GM12891 (cell line): ENCODE data around the gene ADK.
"Not testable (repeated sequence)": the region's sequence is repeated elsewhere in the genome, so short reads cannot be mapped to it uniquely, and the experiment has no call there.

Experiments
- DNase-seq: peaks from one replicate; pipeline ENCODE4 v3.0.0; 2011; ENCODE audit warnings: low spot score; ENCODE audit not compliant: insufficient read length
- FAIRE-seq: peaks from 2 replicates; lab custom pipeline; 2011; peaks lifted over from hg19 to GRCh38; lab: Jason Lieb, UNC
- PAX5 ChIP-seq: IDR thresholded peaks from 2 replicates; pipeline ENCODE4 v1.6.1; 2011; ENCODE audit warnings: low read length, moderate library complexity, mild to moderate bottlenecking; ENCODE audit not compliant: insufficient read depth, severe bottlenecking
- POLR2A ChIP-seq: IDR thresholded peaks from 2 replicates; pipeline ENCODE4 v1.6.1; 2011; ENCODE audit warnings: low read depth, low read length, control low read depth
- POLR2AphosphoS5 ChIP-seq: IDR thresholded peaks from 2 replicates; pipeline ENCODE4 v1.6.1; 2011; ENCODE audit warnings: low read depth, low read length, control low read depth
- POU2F2 ChIP-seq: IDR thresholded peaks from 2 replicates; pipeline ENCODE4 v1.6.1; 2011; ENCODE audit warnings: low read depth, mild to moderate bottlenecking, control low read depth, low read length, moderate library complexity
- SPI1 ChIP-seq: IDR thresholded peaks from 2 replicates; pipeline ENCODE4 v1.6.1; 2011; ENCODE audit warnings: low read depth, low read length, control low read depth
- TAF1 ChIP-seq: IDR thresholded peaks from 2 replicates; pipeline ENCODE4 v1.6.1; 2011; ENCODE audit warnings: low read depth, low read length, control low read depth

Gene ADK

DNA sequence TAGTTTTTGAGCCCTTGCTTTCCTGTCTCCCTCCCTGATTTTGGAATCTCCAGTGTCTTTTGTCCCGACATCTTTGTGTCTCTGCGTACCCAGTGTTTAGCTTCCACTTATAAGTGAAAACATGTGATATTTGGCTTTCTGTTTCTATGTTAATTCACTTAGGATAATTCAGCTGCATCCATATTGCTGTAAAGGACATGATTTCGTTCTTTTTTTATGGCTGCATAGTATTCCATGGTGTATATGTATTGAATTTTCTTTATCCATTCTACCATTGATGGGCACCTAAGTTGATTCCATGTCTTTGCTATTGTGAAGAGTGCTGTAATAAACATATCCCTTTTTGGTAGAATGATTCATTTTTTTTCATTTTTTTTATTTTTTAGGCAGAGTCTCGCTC is 48.3 kb downstream of the ADK start:
- no peak for TF ChIP-seq POLR2A
- no peak for TF ChIP-seq SPI1
- TF ChIP-seq POU2F2, result no peak
- no peak for TF ChIP-seq TAF1
- TF ChIP-seq POLR2AphosphoS5, result no peak
- TF ChIP-seq PAX5, result no peak
- FAIRE-seq, result no peak

DNA sequence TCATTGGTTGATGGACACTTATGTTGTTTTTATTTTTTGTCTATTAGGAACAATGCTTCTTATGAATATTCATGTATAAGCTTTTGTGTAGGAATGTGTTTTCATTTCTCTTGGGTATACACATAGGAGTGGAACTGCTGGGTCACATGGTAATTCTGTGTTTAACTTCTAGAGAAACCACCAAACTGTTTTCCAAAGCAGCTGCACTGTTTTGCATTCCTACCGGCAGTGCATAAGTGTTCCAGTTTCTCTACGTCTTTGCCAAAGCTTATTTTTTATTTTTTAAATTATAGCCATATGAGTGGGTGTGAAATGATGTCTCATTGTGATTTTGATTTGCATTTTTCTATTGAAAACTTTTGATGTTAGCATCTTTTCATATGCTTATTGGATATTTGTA is 51.3 kb downstream of the ADK start:
- DNase-seq, result no peak

More for the DNA sequence above, 48.3 kb downstream of the ADK start:
- no peak for DNase-seq

GRCh38 chr10:74206746-74207145 is 55.7 kb downstream of the ADK start:
- no peak for TF ChIP-seq POU2F2
- no peak for TF ChIP-seq POLR2AphosphoS5
- TF ChIP-seq TAF1, result no peak
- TF ChIP-seq SPI1, result no peak
- FAIRE-seq (no peak), DNase-seq (no peak)

More for the DNA sequence above, 51.3 kb downstream of the ADK start:
- FAIRE-seq, result no peak
- TF ChIP-seq POU2F2 (no peak), SPI1 (no peak), POLR2AphosphoS5 (no peak)

- FAIRE-seq (no peak), DNase-seq (no peak)
- TF ChIP-seq PAX5 (no peak), SPI1 (no peak), POLR2A (no peak), POU2F2 (no peak), TAF1 (no peak), POLR2AphosphoS5 (no peak)
Measured at GRCh38 chr10:74207691-74208480, 56.9 kb downstream of the ADK start.

DNA sequence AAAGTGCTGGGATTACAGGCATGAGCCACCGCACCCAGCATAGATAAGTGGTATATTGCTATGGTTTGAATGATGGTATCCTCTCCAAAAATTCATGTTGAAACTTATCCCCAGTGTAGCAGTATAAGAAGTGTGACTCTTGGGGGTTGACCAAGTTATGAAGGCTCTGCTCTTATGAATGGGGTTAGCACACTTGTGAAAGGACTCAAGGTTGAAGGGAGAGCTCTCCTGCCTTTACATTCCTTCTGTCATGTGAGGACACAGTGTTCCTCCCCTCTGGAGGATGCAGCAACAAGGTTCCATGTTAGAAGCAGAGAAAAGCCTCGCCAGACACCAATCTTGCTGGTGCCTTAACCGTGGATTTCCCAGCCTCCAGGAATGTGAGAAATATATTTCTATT is 58.0 kb downstream of the ADK start:
- TF ChIP-seq TAF1 (no peak), POLR2AphosphoS5 (no peak), PAX5 (no peak), POU2F2 (no peak), POLR2A (no peak), SPI1 (no peak)
- DNase-seq (no peak), FAIRE-seq (no peak)

GRCh38 chr10:74213019-74213418 is 62.0 kb downstream of the ADK start:
- no peak for TF ChIP-seq POU2F2
- TF ChIP-seq POLR2A, result no peak
- no peak for TF ChIP-seq PAX5
- TF ChIP-seq SPI1, result no peak
- TF ChIP-seq POLR2AphosphoS5, result no peak
- DNase-seq (no peak), FAIRE-seq (no peak)

- no peak for TF ChIP-seq SPI1
- no peak for DNase-seq
- FAIRE-seq, result no peak
Measured at GRCh38 chr10:74213571-74214162, 62.6 kb downstream of the ADK start.

DNA sequence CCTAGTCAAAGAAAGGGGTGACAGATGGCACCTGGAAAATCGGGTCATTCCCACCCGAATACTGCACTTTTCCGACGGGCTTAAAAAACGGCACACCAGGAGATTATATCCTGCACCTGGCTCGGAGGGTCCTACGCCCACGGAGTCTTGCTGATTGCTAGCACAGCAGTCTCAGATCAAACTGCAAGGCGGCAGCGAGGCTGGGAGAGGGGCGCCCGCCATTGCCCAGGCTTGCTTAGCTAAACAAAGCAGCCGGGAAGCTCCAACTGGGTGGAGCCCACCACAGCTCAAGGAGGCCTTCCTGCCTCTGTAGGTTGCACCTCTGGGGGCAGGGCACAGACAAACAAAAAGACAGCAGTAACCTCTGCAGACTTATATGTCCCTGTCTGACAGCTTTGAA is 66.1 kb downstream of the ADK start:
- not testable (repeated sequence) for FAIRE-seq, DNase-seq

DNA sequence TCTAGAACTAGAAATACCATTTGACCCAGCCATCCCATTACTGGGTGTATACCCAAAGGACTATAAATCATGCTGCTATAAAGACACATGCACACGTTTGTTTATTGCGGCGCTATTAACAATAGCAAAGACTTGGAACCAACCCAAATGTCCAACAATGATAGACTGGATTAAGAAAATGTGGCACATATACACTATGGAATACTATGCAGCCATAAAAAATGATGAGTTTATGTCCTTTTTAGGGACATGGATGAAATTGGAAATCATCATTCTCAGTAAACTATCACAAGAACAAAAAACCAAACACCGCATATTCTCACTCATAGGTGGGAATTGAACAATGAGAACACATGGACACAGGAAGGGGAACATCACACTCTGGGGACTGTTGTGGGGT is 71.4 kb downstream of the ADK start:
- FAIRE-seq, DNase-seq: not testable (repeated sequence)

DNA sequence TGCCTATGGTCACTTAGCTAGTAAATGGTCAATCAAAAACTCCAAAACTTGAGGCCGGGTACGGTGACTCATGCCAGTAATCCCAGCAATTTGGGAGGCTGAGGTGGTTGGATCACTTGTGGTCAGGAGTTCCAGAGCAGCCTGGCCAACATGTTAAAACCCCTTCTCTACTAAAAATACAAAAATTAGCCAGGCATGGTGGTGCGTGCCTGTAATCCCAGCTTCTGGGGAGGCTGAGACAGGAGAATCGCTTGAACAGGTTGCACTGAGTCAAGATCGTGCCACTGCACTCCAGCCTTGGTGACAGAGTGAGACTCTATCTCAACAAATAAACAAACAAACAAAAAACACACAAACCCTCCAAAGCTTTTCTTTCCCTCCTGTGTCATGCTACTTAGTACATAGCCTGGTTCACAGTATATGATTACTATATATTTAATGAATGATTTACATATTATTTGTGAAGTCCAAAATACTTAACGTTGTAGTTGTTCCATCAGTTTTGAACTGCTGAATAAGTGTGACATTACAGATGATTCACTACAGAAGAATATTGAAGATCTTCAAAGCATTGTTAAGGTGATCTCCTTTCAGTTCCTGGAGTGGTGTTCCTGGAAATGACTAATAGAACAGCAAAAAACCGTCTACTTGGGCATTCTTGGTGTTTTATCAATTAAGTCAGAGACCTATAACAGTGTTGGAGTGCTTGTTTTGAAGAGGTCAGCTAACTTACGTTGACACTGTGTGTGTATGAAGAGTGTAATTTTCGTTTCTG is 72.9 kb downstream of the ADK start:
- FAIRE-seq (no peak), DNase-seq (no peak)
- TF ChIP-seq POLR2A (no peak), POU2F2 (no peak), SPI1 (no peak), PAX5 (no peak), TAF1 (no peak), POLR2AphosphoS5 (no peak)
